ENCODE measurements around the gene AHDC1. TPM values are rescaled to one million over a fixed set of nuclear protein-coding genes. Genes with fewer than 3 reads are reported as not detected.

AHDC1 gene
- total RNA-seq, 1 donor from 2014 or later, result 33.9 TPM

- DNase-seq (ENCODE audit: low spot score), result no peak
- peak overlapping the region; percentile 12 for H3K27ac Mint-ChIP-seq
- intact Hi-C loops (cut with micrococcal nuclease), result loop anchor here (2.0 kb wide), 1 partner anchor 181 kb away; the partner anchor contains the start of gene IFI6
These were observed 111.9 kb downstream of the AHDC1 start for GRCh38 chr1:27491748-27492700.

DNA sequence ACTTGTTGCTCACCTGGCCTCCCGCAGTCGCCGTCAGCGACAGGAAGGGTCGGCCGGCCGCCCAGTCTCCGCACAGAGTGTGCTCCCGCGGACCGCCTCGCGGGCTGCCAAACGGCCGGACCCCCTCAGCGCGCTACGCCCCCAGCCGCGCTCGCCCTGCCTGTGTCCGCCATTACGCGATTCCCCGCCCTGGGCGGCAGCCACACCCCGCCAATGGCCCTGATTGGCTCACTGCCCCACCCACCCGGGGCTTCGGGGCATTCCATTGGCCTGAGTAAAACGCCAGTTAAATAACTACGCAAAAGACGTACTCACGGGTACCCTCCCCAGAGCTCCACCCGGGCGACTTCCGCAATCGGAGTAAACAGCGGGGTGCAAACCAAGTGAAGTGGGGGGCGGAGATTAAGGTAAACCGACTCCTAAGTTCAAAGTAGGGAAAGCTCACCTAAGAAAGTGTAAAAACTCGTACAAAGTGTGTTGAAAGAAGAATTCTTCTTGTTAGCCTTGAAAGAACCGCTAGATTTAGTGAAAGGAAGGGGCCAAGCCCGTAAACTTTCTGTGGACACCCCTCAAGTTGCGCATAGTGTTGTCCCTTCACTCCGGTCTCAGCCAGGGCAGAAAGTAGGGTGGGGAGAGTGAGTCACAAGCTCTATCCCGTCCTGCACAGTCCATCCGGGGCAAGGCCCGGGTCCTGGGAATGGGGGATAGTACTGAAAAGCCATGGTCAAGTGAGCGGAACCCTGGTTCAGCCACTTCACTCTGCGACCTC is 113.8 kb downstream of the AHDC1 start, which contains the start of gene WASF2:
Gene WASF2, minus strand, starts transcription at position 195 of the 769 bp plus-strand sequence. CDS start 61,277 bp downstream, outside the sequence.
- Mint-ChIP-seq H3K4me3 (peak within 1 kb of the TSS; percentile 96), H3K36me3 (ENCODE audit: low read depth) (peaks cover 4% of the 10 kb centered on the region), H3K9me3 (no peaks in the 10 kb centered on the region), H3K27me3 (ENCODE audit: insufficient read depth) (no peaks in the 10 kb centered on the region), H3K27ac (peak within 1 kb of the TSS; percentile 98), H3K4me1 (ENCODE audit: low read depth) (peaks cover 28% of the 10 kb centered on the region)
- intact Hi-C loops (cut with micrococcal nuclease), result loop anchor here (1.0 to 2.0 kb wide), 8 partner anchors 33 to 256 kb away; partner anchors contain the start of genes AHDC1, FAM76A, IFI6 and WDTC1
- DNase-seq (ENCODE audit: low spot score), result peak; percentile 96

More at GRCh38 chr1:27491748-27492700, 111.9 kb downstream of the AHDC1 start:
- Mint-ChIP-seq H3K27me3 (ENCODE audit: insufficient read depth) (no peaks in the 10 kb centered on the region), H3K9me3 (no peaks in the 10 kb centered on the region), H3K4me1 (ENCODE audit: low read depth) (peaks cover 28% of the 10 kb centered on the region), H3K36me3 (ENCODE audit: low read depth) (peaks cover 4% of the 10 kb centered on the region), H3K4me3 (no peak overlapping the region)

- DNase-seq (ENCODE audit: low spot score), result no peak
- H3K36me3 Mint-ChIP-seq (ENCODE audit: low read depth), result peaks cover 4% of the 10 kb centered on the region
- peaks cover 28% of the 10 kb centered on the region for H3K4me1 Mint-ChIP-seq (ENCODE audit: low read depth)
- peak overlapping the region; percentile 96 for H3K4me3 Mint-ChIP-seq
- no peaks in the 10 kb centered on the region for H3K9me3 Mint-ChIP-seq
- no peaks in the 10 kb centered on the region for H3K27me3 Mint-ChIP-seq (ENCODE audit: insufficient read depth)
- H3K27ac Mint-ChIP-seq, result peak overlapping the region; percentile 89
- intact Hi-C loops (cut with micrococcal nuclease), result no loop called here
These were observed 114.4 kb downstream of the AHDC1 start for GRCh38 chr1:27489501-27489972.

GRCh38 chr1:27487966-27488884 is 115.7 kb downstream of the AHDC1 start:
- DNase-seq (ENCODE audit: low spot score), result no peak

DNA sequence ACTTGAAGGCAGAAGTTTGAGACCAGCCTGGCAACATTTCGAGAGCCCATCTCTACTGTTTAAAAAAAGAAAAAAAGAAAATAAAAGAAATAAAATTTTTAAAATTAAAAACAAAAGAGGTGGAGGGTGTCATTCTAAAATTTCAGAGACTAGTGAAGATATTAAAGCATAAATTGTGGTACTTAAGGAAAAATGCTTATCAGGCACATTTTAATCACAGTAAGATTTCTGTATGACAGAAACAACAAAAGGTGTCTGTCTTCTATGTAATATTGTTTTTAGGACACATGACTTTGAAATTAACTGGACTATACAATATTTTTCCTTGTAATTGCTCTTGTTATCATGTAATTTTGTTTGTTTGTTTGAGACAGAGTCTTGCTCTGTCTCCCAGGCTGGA is 118.6 kb downstream of the AHDC1 start:
- Mint-ChIP-seq H3K4me1 (ENCODE audit: low read depth) (peaks cover 40% of the 10 kb centered on the region), H3K27ac (no peak overlapping the region), H3K27me3 (ENCODE audit: insufficient read depth) (no peaks in the 10 kb centered on the region), H3K36me3 (ENCODE audit: low read depth) (peaks cover 4% of the 10 kb centered on the region), H3K9me3 (no peaks in the 10 kb centered on the region), H3K4me3 (no peak overlapping the region)
- DNase-seq (ENCODE audit: low spot score), result no peak
- intact Hi-C loops (cut with micrococcal nuclease), result loop anchor here (1.0 kb wide), 1 partner anchor 10 kb away; no protein-coding TSS in a partner anchor

More at GRCh38 chr1:27487966-27488884, 115.7 kb downstream of the AHDC1 start:
- Mint-ChIP-seq H3K4me3 (peak overlapping the region; percentile 96), H3K27ac (peak overlapping the region; percentile 89), H3K36me3 (ENCODE audit: low read depth) (peaks cover 4% of the 10 kb centered on the region), H3K4me1 (ENCODE audit: low read depth) (peaks cover 34% of the 10 kb centered on the region), H3K9me3 (no peaks in the 10 kb centered on the region), H3K27me3 (ENCODE audit: insufficient read depth) (no peaks in the 10 kb centered on the region)
- intact Hi-C loops (cut with micrococcal nuclease), result no loop called here

Other genes with a start within 250 kb of the AHDC1 start
- gene MAP3K6, start 237.2 kb downstream of the AHDC1 start, total RNA-seq, result 11.2 and 13.7 TPM in 2 replicates
- not detected in 2 replicates for gene FCN3, start 229.3 kb downstream of the AHDC1 start, total RNA-seq
- gene CD164L2, start 220.8 kb downstream of the AHDC1 start, total RNA-seq, result not detected in 2 replicates
- 3.2 and 4.0 TPM in 2 replicates for gene GPR3, start 211.5 kb downstream of the AHDC1 start, total RNA-seq
- gene WASF2, start 114.0 kb downstream of the AHDC1 start, total RNA-seq, result 108 and 109 TPM in 2 replicates
- gene FGR, start 31.0 kb upstream of the AHDC1 start, total RNA-seq, result 0.21 and 0.27 TPM in 2 replicates
- gene IFI6, start 68.0 kb upstream of the AHDC1 start, total RNA-seq, result 71.7 and 85.6 TPM in 2 replicates
- gene FAM76A, start 121.8 kb upstream of the AHDC1 start, total RNA-seq, result 9.9 and 13.1 TPM in 2 replicates
- gene STX12, start 169.1 kb upstream of the AHDC1 start, total RNA-seq, result 22.0 and 23.9 TPM in 2 replicates
- 84.1 and 88.1 TPM in 2 replicates for gene PPP1R8, start 226.6 kb upstream of the AHDC1 start, total RNA-seq

All from activated T-helper 1 cell treated with anti-CD3 and anti-CD28 coated beads, Interleukin-12 subunit alpha, Interleukin-12 subunit beta, Interleukin-2, Interleukin-4 antibody, amounts not matched to agents 30 ng/mL and 10 ng/mL and 1 ng/mL, durations not matched to agents 14 hours and 24 hours and 36 hours (primary cell).